Measurements from ENCODE around the gene ATP8B3. TPM values are rescaled to one million over a fixed set of nuclear protein-coding genes. Genes with fewer than 3 reads are reported as not detected.

Gene ATP8B3
- total RNA-seq, 1 donor, result 0.86 TPM

- TF ChIP-seq CTCF (IDR thresholded peaks at IDR 0.05; ENCODE audit: insufficient read depth, low read depth, low read length), result no peak
- H3K4me3 ChIP-seq (ENCODE audit: low read depth, low read length), result no peak overlapping the region
Measured at GRCh38 chr19:1754018-1754635, 57.9 kb downstream of the ATP8B3 start.

GRCh38 chr19:1752757-1753728 lies 59.0 kb downstream of the ATP8B3 start, which contains the start of gene ONECUT3:
Gene ONECUT3, plus strand, starts transcription at chr19:1753506. Its CDS starts 157 bp downstream, at chr19:1753663.
- no peak for TF ChIP-seq CTCF (IDR thresholded peaks at IDR 0.05; ENCODE audit: insufficient read depth, low read depth, low read length)
- H3K4me3 ChIP-seq (ENCODE audit: low read depth, low read length), result no peak within 1 kb of the TSS
- DNase-seq (ENCODE audit: low read depth), result no peak

More at GRCh38 chr19:1754018-1754635, 57.9 kb downstream of the ATP8B3 start:
- no peak for DNase-seq (ENCODE audit: low read depth)

- no peak overlapping the region for H3K4me3 ChIP-seq (ENCODE audit: low read depth, low read length)
Measured at GRCh38 chr19:1752009-1752756, 59.9 kb downstream of the ATP8B3 start.

GRCh38 chr19:1751367-1752008 lies 60.6 kb downstream of the ATP8B3 start:
- DNase-seq (ENCODE audit: low read depth), result no peak
- H3K4me3 ChIP-seq (ENCODE audit: low read depth, low read length), result no peak overlapping the region
- no peak for TF ChIP-seq CTCF (IDR thresholded peaks at IDR 0.05; ENCODE audit: insufficient read depth, low read depth, low read length)

More at GRCh38 chr19:1752009-1752756, 59.9 kb downstream of the ATP8B3 start:
- DNase-seq (ENCODE audit: low read depth), result no peak
- no peak for TF ChIP-seq CTCF (IDR thresholded peaks at IDR 0.05; ENCODE audit: insufficient read depth, low read depth, low read length)

- H3K4me3 ChIP-seq (ENCODE audit: low read depth, low read length), result no peak overlapping the region
- TF ChIP-seq CTCF (IDR thresholded peaks at IDR 0.05; ENCODE audit: insufficient read depth, low read depth, low read length), result no peak
- DNase-seq (ENCODE audit: low read depth), result no peak
Measured at GRCh38 chr19:1750343-1751021, 61.6 kb downstream of the ATP8B3 start.
